GM21360 (cell line): ENCODE data around the gene MAP2.

ENCODE experiments used
- ATAC-seq: cut with Tn5 transposase; IDR thresholded peaks from one replicate; pipeline ENCODE4 v1.9.1; 2021; ENCODE audit warnings: mild to moderate bottlenecking, moderate library complexity; ENCODE audit not compliant: unreplicated experiment

Gene MAP2

DNA sequence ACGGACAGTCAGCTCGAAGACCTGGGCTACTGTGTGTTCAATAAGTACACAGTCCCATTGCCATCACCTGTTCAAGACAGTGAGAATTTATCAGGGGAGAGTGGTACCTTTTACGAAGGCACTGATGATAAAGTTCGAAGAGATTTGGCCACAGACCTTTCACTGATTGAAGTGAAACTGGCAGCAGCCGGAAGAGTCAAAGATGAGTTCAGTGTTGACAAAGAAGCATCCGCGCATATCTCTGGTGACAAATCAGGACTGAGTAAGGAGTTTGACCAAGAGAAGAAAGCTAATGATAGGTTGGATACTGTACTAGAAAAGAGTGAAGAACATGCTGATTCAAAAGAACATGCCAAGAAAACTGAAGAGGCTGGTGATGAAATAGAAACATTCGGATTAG is 270.9 kb downstream of the MAP2 start:
- ATAC-seq = no peak

DNA sequence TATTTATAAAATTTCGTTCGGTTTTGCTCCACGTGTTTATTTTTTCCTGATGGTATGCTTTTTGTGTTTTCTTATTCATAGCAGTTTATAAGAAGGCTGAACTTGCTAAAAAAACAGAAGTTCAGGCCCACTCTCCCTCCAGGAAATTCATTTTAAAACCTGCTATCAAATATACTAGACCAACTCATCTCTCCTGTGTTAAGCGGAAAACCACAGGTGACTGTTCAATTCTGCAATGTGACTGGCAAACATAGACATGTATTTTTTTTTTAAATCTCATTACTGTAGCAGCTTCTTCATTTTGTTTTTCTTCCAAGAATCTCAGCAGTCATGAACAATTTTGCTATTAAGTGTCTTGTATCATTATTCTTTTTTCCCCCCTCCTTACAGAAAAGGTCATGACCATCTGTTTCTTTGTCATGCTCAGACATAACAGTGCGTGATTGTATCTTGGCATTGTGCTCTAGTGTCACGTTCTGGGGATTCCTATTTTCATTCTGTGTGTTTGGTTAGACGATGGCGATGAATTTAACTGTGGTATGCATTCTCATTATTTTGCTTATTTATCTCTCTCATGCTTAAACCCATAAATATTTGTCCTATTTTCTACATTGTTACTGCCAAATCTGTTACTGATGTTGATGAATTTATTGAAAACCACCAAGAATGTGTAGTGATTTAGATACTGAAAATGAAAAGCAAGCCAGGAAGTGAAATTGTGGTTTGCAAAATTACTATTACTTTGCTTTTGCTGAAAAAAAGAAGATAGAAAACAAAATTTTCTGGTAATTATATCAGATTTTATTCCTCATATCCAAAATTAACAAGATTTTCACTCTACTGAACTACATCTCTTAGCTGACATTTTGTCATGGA is 273.2 kb downstream of the MAP2 start:
- peak; percentile 75 for ATAC-seq

DNA sequence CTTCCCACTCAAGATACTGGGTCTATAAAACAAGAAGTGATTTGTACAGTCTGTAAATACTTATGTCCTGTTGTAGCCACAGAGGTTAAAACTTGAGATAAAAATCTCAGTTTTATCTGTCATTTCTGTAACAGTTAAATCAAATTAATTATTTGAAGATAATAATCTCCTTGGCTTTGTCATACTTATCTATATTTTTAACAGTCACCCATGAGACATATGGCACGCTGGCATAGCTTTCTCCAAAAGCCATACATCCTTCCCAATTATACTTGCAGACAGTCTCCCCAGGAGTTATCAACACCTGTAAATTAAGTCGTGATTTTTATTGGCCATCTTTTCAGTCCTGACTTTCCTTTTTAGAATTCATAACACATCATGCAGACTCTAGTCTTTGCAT is 278.9 kb downstream of the MAP2 start:
- ATAC-seq = no peak

DNA sequence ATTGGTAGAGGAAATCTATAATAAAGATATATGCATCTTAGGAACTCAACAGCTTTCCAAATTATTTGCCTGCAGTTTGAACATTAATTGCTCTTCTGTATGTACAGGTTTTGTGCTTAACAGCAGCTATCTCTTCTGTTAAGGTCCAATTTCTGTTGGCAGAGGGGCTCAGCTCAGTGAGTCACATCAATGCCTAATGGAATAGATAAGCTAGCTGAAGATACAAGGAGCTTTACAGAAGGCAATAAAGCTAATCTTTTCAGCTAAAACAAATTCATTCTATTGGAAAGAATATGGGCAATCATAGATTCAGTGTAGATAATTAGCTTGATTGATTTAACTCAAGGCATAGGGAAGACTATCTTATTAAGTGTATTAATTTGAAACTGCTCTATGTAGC is 289.4 kb downstream of the MAP2 start:
- ATAC-seq = no peak

DNA sequence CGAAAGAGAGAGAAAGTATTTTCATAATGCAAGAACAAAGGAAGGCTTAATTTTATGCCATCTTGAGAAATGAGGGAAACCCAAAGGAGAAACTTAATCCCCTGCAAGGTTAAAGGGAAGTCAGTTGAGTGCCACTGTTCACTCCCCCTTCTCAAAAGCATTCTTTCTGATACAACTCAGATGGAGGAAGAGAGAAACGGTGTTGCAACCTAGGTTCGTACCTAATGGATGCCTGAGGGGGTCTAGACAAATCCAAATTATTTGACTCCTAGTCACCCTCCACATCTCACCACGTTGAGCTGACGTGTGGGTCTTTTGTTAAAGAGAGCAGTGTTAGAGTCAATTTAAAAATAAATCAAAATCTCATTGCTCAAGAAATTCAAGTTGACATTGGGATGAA is 295.2 kb downstream of the MAP2 start:
- ATAC-seq = no peak

DNA sequence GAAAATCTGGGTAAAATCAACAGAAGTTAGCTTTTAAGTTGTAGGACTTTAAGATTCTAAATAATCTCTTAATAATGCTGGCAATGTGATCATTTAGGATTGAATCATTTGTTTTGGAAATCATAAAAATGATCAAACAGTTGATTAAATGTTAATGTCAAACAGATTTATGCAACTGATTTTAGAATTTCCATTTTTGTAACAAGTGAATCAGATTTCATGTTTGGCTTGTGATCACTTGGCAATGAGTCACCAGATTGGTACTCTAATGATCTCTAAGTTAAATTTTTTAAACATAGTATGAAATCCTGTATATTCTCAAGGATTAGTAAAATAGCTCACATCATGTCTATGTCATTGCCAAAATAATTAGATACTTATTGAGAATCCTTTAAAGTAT is 297.6 kb downstream of the MAP2 start:
- no peak for ATAC-seq

DNA sequence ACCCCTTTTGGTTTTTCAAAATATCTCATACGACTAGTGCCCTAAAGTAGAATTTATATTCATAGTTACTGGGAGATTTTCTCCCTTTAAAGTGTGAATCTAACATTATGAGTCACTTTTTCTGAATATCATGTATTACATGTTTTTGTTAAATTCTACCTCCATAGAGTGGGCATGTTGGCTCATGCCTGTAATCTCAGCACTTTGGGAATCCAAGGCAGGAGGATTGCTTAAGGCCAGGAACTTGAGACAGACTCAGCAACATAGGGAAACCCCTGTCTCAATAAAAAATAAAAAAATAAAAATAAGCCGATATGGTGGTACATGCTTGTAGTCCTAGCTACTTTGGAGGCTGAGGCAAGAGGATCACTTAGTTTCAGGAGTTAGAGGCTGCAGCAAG is 302.5 kb downstream of the MAP2 start:
- no peak for ATAC-seq

DNA sequence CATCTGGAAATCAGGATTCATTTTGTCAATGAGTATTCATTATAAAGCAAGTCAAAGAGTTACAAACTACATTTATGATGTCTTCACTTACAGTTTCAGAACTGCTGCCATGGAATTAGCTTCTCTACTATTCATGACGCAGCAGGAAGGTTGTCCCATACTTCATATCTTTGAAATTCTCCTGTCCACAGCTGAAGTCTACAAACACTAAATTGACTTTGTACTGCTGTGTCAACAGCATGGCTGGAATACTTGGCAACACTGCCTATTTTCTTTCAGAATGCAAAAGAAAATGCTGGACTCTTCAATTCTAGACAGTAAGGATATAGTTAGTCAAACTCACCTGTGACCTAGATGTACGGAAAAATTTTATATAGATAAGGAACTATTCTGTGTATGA is 303.2 kb downstream of the MAP2 start:
- no peak for ATAC-seq

DNA sequence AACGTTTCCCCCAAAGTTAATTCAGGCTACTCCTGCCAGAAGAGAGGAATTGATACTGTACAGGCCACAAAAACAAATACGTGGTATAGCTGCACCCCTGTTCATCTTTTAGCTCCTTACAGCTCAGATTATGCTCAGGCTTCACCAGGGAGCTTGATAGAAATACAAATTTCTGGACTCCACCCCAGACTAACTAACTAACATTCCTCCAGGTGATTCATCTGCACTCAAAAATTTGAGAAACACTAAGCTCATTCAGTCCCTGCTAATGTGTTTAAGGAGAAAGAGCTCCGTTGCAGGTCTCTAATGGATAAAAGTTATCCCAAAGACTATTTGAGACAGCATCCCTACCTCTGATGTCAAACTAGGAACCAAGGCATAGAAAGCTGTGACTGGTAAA is 311.0 kb downstream of the MAP2 start:
- ATAC-seq = no peak

DNA sequence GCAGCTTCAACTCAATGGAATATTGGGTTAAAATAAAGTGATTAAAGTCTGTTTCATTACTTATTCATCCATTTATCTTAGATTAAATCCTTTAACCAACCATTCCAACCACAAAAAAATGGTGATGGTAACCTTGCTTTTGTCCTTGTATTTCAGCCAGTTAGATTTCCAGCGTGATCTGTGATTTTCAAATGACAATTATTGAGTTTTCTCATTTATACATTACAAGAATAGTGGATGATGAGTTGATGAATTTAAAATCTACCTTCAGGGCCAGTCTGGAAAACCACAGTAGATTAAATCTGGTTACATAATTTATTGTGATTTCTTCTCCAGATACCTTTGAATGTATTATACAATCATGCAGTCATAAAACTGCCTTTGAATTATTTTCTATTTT is 318.1 kb downstream of the MAP2 start:
- ATAC-seq = no peak

DNA sequence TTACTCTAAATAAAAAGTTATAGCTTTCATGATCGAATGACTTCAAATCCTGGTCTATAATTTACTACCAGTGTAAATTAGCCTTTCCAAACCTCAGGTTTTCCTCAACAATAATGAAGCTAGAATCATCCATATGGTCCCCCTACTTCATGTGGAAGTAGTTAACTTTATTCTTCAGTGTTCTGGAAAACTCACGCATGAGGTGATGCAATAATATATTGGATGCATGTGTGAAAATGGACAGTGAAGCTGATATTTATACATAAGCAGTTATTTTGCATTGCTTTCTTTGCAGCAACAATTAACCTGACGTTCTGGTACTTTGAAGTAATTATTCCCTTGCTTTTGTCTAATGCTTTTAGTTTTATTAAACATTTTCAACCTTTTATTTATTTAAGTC is 329.2 kb downstream of the MAP2 start:
- ATAC-seq = no peak

DNA sequence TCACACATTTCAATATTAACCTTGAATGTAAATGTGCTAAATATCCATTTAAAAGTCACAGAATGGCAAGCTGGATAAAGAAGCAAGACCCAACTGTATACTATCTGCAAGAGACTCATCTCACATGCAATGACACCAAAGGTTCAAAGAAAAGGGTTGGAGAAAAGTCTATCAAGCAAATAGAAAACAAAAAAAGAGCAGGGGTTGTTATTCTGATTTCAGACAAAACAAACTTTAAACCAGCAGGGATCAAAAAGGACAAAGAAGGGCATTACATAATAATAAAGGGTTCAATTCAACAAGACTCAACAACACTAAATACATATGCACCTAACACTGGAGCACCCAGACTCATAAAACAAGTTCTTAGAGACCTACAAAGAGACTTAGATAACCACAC is 333.3 kb downstream of the MAP2 start:
- ATAC-seq = no peak

DNA sequence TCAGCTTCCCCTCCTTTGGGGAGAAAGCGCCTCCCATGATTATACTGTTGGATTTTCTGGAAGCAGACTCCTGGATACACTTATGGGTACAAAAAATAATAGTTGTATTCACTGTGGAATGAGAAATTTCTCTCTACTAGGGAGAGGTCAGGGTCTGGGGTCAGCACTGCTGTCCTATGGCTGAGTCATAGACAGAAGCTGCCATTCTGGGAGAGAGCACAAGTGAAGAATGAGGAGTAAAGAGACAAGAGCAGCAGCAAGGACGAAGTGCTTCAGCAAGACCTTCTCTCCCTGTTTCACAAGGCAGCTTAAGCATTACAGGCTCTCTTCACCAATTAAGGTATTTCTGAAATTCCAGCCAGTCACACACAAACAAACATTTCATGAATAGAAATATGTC is 337.7 kb downstream of the MAP2 start:
- ATAC-seq = no peak

DNA sequence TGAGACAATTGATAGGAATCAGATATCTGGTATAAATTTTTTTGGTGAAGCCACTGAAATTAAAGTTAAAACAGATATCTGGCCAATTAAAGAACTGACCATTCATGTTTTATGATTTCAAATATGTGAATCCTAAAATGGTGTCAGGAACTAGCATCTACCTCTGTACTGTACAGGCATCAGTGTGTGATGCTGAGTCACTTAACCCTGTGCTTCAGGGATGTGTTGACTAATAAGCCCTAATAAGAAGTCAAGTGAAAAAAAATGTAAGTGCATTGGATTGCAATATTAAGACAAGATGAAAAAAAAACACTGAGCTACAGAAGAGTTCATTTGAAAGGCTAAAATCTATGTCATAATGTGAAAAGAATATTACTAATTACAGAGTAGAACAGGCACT is 338.7 kb downstream of the MAP2 start:
- no peak for ATAC-seq

DNA sequence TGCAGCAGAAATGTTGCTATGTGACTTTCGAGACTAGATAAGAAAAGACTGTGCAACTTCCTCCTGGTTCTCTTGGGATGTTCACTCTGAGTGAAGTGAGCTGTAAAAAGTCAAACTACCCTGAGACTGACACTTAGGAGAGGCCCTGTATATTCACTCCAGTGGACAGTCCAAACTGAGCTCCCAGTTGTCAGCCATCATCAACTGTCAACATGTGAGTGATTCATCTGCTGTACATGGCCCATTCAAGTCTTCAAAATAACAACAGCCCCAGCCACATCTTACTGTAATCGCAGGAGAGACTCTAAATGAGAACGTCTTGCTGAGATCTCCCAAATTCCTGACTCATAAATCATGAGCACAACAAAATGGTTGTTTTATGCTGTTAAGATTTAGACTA is 339.3 kb downstream of the MAP2 start:
- no peak for ATAC-seq

DNA sequence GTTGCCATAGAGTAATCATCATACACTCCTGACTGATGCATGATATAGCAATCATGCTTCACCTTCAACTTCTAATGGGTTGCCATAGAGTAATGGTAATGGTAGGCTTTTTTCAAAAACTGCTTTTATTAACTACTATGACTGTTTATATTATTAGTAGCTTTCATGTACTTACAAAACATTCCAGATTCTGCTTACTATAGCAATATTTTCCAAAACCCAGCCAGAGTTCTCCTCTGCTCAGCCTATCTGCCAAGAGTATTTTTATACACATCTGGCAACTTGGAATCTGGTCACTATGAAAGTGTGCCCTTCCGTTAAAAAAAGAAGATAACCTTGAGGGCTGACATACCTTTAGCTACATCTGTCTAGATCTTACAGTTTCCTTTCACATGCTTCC is 342.8 kb downstream of the MAP2 start:
- ATAC-seq = no peak

DNA sequence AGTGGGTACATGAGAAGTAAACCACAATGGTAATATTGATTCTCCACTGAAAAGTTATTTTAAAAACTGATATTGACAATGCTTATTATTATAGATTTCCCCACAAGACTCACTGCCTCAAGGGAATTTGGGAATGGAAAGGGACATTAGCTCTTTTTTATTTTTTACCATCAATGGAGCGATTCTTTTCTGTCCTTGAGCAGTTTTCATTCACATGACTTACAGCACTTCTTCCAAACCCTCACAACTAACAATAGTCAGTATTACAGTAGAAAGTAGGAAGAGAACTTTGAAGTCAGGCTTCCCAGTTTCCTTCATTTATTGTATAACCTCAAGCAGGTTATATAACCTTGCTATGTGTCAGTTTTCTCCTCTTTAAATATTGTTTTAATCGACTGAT is 343.5 kb downstream of the MAP2 start:
- ATAC-seq = no peak

DNA sequence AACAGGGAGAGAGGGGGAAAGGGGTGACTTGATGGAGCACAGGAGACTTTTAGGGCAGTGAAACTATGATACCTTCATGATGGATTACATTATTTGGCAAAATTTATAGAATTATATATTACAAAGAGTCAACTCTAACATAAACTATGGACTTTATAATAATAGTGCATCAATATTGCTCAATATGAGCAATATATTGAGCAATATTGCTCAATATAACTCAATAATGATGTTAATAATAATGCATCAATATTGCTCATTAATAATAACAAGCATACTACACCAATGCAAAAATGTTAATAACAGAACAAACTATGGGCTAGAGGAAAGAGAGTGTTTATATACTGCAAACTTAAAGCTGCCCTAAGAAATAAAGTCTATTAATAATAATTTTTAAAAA is 344.7 kb downstream of the MAP2 start:
- no peak for ATAC-seq

DNA sequence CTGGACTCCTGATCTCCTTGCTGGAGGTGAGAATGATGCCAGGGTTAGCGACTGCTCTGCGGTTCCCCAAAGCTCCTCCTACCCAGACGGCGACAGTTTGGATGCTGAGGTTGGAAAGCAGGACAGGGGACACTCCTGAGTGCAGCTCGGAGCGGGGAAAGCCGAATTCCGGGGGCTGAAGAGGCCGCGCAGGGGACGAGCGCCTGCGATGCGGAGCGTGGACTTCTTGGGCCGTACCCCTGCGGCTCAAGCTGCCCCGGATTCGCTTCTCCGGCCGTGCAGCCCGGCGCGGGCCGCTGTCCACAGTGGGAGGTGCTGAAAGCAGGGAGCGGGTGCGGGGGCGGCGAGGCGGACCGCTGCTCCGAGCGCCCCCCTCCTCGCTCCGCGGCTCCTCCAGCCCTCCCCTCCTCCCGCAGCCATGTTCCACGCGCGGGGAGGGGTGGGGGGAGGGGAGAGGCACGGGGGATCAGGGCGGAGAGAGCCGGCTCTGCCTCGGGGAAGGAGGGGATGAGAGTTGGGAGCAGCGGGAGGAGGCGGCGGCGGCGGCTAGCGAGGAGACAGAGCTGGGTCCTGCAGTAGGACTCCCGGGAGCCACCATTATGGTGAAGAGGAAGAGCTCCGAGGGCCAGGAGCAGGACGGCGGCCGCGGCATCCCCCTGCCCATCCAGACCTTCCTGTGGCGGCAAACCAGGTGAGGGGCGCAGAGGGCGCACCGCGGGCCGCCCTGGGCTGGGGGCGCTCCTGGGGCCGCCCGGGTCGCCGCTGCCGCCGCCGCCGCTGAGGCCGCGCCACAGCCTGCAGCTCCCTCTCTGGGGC is 347.8 kb downstream of the MAP2 start, which contains the start of gene UNC80:
UNC80 (plus strand) TSS at position 359 of the 816 bp plus-strand sequence; CDS start at position 600, 241 bp downstream.
- ATAC-seq = no peak

DNA sequence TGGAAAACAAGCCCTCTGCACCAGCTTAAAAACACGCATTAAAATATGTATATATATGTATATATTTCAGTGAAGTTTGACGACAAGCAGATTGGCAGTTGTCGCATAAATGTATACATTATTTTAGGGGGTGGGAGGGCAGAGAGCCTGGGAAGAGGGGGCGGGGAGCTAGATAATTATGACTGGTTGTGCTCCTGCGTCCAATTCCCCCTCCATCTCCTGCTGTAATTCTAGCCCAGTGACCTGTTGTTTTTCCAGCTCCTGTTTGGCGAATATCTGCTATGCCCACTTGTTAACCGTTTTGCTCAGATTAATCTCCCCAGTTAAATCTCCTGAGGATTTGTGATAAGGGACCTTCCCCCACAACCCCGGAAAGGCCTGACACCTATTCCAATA is 348.4 kb downstream of the MAP2 start:
- ATAC-seq = no peak

DNA sequence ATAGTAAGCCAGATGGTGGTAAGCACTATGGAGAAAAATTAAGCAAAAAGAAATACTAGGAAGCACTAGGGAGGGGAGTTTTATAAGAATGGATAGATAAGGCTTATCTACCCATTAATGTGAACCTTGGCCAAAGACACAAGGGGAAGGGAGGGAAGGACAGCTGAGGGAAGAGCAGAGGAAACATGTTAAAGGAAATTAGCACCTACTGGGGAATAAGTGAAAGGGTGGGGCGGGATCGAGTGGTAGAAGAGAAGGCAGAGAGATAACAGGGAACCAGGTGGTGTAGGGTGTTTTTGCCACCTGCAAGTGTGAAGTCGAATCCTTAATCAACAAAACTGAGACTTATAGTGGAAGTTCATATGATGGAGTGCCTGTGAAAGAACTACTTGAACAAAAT is 349.5 kb downstream of the MAP2 start:
- no peak for ATAC-seq
